Ammon's horn (tissue), 1 donor: ENCODE results near the gene ATP1A1.

Experiments
- DNase-seq: peaks from one replicate; pipeline ENCODE4 v3.0.0-alpha.2; 2016; ENCODE audit warnings: low spot score

Gene ATP1A1

DNA sequence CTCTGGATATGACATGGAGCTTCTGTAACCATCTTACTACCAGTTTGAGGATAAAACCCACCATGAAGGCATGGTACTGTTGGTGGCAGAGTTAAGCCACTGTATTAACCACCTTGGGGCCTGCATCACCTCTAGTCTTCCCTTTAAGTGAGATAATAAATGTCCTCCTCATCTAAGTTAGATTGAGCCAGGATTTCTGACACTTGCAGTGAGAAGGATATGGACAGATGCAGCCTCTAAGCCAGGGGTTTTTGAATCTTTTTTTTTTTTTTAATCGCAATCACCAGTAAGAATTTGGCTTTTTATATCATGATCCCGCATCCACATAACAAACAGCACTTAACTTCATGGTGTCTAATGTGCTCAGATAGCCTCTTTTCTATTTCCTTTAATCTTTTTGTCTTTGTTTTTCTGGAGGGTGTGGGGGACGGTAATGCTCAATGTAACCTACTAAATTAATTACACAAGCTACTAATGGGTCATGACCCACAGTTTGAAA lies 42.2 kb downstream of the ATP1A1 start:
- DNase-seq: no peak

DNA sequence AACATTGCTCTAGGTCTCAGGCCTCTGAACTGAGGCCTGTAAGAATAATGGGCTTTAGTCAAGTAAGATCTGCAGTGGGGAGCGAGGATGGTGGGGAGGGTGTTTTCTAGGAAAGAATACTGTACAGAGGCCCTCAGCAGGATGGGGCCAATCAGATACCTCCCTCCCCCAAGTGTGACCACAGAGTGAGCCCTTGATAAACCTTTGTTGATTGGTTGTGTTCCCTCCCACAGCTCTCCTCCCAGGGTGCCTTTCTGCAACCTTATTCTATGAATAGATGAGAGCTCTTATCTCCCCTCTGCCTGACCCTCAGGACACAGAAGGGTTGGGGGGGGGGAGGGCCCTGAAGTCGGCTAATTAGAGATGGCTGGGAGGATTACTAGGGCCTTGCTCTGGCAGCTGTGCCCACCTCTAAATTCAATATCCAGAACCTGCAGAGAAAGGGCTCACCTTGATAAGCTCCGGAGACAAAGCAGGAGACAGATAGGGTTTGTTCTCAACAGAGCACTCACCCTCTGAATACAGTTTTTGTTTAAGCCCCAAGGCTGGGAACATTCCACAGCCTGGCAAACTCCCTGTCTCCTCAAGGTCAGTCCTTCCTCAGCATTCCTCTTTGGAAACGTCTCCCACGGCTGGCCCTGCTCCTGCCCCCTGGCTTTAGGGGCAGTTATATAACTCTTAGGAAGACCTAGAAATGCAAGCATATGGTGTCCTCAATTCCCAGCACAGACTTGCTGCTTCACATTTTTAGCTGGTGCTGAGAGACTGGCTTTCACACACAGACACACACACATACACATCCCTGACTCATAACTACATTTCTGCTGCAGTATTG lies 42.9 kb downstream of the ATP1A1 start:
- peak; percentile 57 for DNase-seq

DNA sequence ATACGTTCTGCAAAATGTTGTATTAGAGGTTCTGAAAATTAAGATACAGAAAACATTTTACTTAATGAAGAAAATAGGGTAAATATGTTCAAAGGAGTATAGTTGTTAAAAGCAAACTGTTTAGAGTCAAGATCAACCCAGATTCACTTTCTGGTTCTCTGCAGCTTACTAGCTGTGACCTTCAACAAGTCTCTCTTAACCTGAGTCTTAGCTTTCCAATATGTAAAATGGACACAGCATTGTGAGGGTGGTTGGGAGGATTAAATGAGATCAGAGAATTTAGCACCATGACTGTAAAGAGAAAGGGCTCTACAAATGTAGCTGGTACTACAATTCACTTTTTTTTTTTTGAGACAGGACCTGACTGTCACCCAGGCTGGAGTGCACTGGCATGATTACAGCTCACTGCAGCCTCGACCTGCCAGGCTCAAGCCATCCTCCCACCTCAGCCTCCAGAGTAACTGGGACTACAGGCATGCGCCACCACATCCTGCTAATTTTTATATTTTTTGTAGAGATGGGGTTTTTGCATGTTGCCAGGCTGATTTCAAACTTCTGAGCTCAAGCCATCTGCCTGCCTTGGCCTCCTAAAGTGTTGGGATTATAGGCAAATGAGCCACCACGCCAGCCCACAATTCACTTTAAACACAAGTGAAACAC lies 43.9 kb downstream of the ATP1A1 start:
- peak; percentile 1 for DNase-seq

DNA sequence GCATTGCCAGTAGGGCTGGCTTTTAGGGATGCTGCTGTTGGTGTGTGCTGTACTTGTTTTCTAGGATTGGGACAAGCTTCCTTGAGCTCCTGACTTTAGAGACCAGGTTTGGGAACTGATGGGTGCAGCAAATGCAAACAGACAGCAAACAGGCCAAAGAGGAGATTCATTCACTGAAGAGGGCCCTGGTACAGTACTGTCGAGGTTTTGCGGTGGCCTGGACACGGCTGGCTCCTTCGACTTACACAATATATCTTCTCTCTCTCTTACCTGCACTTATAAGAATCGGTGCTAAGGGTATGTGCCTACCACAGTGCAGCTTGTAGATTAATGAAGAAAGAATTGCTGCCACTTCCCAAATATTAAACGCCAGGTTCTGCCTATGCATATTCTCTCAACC lies 44.6 kb downstream of the ATP1A1 start:
- DNase-seq: no peak

DNA sequence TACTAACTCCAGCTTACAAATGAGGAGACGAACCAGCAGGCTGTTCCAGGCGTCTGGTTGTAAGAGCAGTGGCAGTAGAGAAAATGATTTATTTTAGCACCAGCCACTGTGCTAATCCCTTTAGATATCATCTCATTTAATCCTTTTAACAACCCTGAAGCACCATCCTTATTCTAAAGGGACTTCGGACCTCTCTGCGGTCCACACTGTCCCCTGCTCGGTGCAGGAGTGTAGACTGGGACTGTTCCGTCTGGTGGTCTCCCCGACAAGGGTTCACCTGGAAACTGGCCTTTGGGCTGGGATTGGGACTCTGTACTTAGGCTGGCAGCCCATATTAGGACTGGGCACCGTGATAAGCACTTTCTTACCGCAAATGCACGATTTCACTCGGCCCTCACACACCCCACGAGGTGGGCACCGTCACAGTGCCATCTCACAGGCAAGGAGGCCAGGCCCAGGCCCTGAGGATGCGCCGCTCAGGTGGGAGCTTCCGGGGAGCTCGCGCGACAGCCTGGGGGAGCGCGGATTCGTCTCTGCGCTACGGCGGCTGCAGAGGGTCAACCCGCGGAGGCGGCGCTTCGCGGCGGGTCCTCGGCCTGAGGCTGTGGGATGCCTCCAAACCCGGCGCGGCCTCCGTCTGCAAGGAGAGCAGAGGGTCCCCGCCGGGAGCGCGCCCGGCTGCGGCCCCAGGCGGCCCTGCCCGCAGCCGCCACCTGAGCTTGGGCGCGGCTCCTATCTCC lies 45.2 kb downstream of the ATP1A1 start:
- peak; percentile 77 for DNase-seq

DNA sequence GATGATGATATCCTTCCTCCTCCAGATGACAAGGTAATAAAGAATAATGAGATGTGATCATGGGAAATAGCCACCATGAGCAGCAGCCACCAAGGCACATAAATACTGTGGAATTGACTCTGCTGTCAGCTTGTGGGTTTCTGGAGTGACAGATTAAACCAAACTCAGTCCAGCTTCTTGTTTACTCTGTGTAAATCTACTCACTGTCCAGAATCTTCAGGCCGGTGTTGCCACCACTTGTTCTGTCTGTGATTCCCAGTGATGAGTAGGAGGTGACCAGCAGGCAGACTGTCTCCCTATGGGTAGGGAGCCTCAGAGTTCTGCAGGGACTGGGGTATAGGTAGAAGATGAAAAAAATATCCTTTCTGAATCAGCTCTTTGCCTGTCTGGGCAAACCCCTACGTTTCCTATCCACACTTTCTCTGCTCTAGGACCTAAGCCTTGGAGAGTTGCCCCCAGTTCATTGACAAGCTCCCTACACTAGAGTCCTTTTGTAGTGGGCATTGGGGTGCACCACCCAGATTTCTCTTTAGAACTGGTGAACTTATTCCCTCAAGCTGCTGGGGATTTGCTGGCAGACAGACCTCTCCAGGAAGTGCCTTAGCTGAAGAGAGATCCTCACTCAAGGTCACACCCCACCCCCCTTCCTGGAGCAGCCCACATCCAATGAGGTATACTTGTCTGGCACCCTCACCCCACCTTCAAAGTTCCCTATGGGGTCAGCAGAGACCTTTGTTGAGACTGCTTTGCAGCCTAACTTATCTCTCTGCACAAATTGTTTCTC lies 47.6 kb downstream of the ATP1A1 start:
- DNase-seq: no peak

DNA sequence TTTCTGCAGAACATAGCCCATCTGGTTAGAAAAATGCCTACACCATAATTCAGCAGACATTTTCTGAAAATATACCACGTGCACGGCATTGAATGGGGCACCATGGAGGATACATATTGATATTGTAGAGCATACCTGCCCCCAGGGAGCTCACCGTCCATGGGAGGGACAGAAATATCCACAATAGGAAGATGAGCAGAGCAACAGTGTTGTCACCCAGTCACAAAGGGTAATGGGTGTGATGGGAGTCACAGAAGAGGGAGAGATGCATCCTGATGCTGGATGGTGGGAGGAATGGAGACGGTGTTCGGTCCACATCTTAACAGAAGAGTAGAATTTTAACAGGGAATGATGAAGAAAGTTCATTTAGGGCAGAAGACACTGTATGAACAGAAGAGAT lies 51.4 kb downstream of the ATP1A1 start:
- DNase-seq: no peak

DNA sequence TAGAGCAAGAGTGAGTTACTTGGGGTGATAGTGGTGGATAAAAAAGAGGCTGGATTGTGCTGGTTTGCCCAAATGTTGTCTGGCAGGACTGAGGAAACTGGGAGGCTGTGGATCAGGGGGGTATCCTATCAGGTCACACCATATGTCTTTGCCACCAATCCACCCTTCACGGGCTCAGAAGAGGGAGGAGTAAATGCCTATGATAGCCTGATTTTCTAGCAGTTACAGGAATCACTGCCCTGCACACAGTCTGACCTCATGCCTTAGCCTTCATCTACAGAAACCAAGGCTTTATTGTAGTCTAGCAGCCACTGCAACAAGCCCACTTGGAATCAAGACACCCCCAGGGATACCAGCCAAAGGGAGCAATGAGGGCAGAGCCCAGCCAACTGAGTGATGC lies 51.8 kb downstream of the ATP1A1 start:
- no peak for DNase-seq

DNA sequence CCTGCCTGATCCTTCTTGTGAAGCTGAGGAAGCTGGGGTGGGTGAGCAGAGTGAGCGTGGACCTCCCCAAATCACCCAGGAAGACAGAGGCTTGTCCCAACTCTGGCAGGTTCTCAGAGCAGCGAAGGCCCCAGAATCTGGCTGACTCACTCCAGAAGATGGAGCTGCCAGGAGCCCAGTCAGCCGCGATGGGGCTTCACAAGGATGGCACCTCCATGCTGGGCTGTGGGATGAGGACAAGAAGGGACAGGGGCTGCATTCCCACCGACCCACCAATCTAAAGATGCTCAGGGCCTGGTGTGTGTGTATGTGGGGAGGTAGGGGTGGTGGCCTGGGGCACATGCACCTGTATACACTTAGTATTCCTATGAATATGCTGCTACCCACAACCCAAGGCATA lies 52.9 kb downstream of the ATP1A1 start:
- no peak for DNase-seq

DNA sequence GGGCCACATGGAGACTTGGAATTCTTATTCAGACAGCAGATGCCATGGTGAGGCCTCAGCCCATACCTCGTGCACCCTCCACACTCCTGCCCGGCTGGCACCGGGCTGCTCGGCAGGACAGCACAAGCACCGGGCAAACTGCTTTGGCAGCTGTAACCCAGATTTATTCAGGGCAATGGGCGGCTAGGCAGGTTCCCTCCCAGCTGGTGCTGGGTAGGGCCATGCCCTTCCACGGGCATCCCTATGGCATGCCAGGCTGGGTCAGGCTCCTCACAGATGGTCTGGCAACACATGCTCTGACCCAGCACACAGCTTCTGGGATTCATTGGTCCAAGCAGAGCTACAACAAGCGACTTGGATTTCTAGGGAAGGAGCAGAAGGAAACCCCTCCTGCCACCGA lies 53.4 kb downstream of the ATP1A1 start:
- DNase-seq: peak; percentile 30

DNA sequence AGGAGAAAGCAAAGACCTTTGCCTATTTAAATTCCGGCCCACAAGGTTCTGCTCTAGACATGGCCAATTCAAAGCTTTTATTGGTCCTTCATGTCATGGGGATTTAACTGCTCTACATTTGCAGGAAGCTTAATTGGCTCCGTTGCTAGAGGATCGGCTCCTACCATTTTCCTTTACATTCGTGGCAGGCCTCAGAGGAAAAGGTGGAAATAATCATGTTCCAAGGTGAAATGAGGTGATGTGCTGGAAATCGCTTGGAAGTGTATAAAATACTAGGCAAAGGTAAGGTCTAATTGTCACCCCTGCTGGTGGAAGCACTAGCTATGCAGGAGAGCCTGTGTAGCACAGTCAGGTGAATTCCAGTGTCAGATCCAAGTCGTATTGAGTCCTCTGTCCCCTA lies 55.5 kb downstream of the ATP1A1 start:
- DNase-seq: no peak

DNA sequence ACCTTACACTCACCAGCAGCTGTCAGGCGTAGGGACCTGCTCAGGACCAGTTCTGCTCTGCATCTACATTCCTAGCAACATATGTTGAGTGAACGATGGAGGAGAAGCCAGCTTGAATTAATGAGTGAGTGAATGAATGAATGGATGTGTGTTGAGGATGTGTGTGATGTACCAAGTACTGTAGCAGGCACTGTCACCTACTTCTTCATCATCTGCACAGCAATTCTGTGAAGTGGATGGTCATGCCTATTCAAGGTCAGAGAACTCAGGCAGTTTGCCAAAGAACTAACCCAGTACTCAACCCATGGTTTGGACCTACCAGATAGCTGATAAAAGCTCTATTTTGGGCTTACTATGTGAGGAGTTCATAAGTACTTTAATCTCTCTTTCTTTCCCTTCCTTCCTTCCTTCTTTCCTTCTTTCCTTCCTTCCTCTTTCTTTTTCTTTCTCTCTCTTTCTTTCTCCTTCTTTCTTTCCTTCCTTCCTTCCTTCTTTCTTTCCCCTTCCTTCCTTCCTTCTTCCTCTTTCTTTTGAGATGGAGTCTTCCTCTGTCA lies 56.9 kb downstream of the ATP1A1 start:
- DNase-seq: no peak

DNA sequence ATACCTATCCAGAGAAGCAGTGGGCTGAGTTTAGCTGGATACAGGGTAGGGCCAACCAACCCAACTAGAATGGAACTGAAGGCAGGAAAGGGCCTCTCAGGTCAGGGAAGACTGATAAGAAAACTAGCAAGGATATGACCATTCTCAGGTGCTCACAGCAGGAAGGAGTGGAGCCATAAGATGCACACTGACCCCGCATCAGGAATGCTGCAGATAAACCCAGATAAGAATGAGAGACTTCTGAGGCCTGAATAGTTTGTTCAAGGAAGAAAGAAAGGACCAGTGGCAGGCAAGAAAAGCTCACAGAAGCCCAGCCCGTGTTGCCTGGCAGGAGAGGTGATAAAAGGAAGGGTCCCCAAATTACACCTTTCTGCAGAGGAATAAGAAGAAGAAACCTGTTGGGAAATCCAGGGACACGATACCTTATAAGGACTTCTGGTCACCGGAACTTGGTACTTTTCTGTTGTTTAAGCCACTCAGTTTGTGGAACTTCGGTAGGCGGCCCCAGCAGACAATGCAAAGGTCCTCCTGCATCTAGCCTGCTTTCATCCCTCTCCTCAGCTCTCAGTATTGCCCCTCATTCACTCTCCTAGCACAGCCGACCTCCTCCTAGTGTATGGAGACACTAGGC lies 58.9 kb downstream of the ATP1A1 start:
- no peak for DNase-seq

DNA sequence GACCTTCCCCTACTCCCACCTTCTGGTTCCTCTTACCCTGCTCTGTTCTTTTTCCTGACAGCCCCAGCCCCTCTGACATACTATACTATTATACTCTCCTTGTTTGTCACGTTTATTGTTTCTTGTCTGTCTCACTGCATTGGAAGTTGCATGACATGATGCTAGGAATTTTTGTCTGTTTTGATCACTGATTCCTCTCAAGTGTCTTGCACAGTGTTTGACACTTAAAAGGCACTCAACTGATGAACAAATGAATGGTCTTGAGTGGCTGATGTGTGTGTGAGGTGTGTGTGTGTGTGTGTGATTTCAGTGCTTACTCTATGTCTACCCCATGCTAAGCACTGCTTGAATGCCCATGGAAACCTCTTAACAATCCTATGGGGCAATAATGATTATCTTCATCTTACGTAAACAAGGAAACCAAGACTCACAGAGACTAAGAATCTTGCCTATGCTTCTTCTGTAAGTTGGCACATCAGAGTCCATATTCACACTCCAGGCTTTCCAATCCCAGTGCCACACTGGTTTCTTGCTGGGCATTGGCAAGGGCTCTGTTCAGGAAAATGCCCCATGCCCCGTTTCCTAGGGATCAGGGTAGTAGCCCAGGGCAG lies 59.7 kb downstream of the ATP1A1 start:
- no peak for DNase-seq

DNA sequence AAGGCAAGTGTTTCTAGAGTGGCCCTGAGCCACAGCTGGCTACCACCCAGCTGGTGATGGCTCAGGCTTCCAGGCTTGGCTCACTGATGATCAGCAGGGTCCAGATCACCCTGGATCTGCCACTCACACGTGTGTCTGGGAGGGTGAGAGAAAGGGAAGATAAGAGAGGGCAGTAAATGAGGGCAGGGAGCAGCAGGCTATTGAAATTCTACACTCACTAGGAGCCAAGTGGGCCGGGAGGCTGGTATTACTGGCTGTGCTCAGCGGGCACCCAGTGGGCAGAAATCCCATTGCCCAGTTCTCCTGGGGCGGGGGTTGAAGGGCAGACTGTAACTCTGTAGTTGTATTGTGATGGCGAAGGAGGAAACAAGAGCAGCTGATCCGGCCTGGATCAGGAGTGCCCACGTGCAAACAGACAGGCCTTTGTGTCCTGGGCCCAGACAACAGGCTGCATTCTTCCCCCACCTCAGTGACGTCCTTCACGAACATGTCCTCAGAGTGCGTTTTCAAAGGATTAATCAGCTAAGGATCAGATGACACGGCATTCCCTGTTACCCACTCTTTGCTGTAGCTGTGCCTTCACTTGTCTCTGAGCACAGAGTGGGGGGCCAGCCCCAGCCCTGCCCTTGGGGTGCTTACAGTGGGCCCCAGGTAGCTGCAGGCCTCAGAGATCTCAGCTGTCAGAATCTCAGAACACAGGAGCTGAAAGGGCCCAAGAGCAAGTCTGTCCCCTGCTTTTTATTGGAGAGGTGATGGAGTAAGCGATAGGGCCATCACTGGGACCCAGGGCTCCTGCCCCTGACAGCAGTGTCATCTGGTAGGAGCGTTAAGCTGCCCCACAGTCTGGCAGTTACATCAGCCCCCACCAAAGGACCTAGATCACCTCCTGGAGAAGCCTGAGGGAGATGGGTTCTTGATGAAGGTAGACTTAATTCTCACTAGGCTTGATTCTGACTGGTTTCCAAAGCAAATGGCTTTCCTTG lies 60.5 kb downstream of the ATP1A1 start:
- peak; percentile 96 for DNase-seq

DNA sequence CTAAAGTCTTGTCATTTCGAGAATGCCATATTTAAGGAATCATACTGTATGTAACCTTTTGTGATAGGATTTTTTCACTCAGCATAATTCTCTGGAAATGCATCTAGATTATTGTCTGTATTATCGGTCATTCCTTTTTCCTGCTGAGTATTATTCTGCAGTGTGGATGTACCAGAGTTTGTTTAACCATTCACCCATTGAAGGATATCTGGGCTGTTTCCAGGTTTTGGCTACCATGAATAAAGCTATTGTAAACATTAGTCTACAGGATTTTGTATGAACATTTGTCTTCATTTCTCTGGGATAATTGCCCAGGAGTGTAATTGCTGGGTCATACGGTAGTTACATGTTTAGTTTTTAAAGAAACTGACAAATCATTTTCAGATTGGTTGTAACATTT lies 61.8 kb downstream of the ATP1A1 start:
- DNase-seq: no peak

DNA sequence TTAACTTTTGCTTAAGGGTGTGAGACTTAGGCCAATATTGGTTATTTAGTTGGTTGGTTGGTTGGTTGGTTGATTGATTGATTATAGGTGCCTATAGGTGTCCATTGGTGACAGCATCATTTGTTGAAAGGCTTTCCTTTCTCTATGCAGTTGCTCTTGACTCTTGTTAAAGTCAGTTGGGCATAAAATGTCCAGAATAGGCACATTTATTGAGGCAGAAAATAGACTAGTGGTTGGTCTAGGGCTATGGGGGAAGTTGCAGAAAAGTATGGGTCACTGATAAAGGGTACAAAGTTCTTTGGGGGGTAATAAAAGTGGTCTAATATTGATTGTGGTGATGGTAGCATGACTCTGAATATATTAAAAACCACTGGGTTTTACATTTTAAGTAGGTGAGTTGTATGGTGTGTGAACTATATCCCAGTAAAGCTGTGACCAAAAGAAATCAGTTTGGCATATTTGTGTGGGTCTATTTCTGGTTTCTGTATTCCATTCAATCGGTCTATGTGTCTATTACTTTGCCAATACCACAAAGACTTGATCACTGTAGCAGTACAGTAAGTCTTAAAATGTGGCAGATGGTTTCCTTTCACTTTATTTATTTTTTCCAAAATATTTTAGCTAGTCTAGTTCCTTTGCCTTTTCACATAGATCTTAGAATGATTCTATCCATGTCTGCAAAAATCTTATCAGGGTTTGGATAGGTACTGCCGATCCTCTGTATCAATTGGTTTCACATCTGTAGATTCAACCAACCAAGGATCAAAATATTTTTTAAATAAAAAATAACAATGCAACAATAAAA lies 63.0 kb downstream of the ATP1A1 start:
- DNase-seq: no peak

DNA sequence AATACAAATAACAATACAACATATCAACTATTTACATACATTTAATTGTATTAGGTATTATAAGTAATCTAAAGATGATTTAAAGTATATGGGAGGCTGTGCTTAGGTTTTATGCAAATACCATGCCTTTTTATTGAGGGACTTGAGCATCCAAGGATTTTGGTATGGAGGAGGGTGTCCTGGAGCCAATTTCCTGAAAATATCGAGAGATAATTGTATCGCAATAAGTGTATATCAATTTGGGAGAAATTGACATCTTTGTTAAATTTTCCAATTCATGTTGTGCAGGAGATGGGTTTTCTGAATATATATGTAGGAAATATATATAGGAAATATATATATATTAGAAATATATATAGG lies 63.5 kb downstream of the ATP1A1 start:
- DNase-seq: no peak

DNA sequence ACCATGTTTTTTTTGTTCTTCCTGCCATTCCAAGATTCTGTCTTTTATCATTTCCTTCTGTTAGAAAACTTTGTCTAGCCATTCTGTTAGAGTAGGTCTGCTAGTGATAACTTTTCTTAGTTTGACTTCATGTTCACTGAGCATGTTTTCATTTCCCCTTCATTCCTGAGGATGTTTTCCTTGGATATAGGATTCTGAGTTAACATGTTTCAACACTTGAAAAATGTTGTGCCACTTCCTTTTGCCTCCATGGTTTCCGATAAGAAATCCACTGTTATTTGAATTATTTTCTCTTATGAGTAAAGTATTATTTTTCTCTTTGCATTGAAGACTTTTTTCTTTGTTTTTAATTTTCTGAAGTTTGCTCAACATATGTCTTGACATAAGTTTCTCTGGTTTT lies 66.7 kb downstream of the ATP1A1 start:
- DNase-seq: no peak
